ENCODE measurements around the gene STOX1. TPM values are rescaled to one million over a fixed set of nuclear protein-coding genes. Genes with fewer than 3 reads are reported as not detected.
"Not testable (repeated sequence)": the region's sequence is repeated elsewhere in the genome, so short reads cannot be mapped to it uniquely, and the experiment has no call there.

The STOX1 gene
- total RNA-seq, 1 donor from 2014 or later, result 0.21 TPM

GRCh38 chr10:68804692-68805091 lies 22.6 kb upstream of the STOX1 start:
- Mint-ChIP-seq H3K27me3 (ENCODE audit: unreplicated experiment) (no peaks in the 10 kb centered on the region), H3K27ac (ENCODE audit: unreplicated experiment) (no peak overlapping the region)
- TF ChIP-seq, protein P1, sequence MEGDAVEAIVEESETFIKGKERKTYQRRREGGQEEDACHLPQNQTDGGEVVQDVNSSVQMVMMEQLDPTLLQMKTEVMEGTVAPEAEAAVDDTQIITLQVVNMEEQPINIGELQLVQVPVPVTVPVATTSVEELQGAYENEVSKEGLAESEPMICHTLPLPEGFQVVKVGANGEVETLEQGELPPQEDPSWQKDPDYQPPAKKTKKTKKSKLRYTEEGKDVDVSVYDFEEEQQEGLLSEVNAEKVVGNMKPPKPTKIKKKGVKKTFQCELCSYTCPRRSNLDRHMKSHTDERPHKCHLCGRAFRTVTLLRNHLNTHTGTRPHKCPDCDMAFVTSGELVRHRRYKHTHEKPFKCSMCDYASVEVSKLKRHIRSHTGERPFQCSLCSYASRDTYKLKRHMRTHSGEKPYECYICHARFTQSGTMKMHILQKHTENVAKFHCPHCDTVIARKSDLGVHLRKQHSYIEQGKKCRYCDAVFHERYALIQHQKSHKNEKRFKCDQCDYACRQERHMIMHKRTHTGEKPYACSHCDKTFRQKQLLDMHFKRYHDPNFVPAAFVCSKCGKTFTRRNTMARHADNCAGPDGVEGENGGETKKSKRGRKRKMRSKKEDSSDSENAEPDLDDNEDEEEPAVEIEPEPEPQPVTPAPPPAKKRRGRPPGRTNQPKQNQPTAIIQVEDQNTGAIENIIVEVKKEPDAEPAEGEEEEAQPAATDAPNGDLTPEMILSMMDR (IDR thresholded peaks at IDR 0.05; ENCODE audit: unreplicated experiment), result no peak

DNA sequence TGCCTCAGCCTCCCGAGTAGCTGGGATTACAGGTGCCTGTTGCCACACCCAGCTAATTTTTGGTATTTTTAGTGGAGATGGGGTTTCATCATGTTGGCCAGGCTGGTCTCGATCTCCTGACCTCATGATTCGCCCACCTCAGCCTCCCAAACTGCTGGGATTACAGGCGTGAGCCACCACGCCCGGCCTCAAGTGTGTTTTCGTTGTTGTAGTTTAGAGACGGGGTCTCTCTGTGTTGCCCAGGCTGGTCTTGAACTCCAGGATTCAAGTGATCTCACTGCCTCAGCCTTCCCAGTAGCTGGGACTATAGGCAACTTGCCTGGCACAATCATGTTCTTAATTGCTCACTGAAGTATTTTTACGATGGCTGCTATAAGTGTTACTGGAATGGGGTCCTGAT lies 16.5 kb upstream of the STOX1 start:
- not testable (repeated sequence) for H3K27me3 Mint-ChIP-seq (ENCODE audit: unreplicated experiment); H3K27ac Mint-ChIP-seq (ENCODE audit: unreplicated experiment); DNase-seq (ENCODE audit: low spot score); H3K4me3 Mint-ChIP-seq (ENCODE audit: unreplicated experiment); H3K4me1 Mint-ChIP-seq (ENCODE audit: unreplicated experiment); H3K9me3 Mint-ChIP-seq (ENCODE audit: unreplicated experiment); H3K36me3 Mint-ChIP-seq (ENCODE audit: low read depth, unreplicated experiment)

More at GRCh38 chr10:68804692-68805091, 22.6 kb upstream of the STOX1 start:
- H3K9me3 Mint-ChIP-seq (ENCODE audit: unreplicated experiment), result no peaks in the 10 kb centered on the region
- no peak overlapping the region for H3K4me3 Mint-ChIP-seq (ENCODE audit: unreplicated experiment)
- H3K36me3 Mint-ChIP-seq (ENCODE audit: low read depth, unreplicated experiment), result no peaks in the 10 kb centered on the region
- H3K4me1 Mint-ChIP-seq (ENCODE audit: unreplicated experiment), result no peaks in the 10 kb centered on the region
- DNase-seq (ENCODE audit: low spot score), result no peak

DNA sequence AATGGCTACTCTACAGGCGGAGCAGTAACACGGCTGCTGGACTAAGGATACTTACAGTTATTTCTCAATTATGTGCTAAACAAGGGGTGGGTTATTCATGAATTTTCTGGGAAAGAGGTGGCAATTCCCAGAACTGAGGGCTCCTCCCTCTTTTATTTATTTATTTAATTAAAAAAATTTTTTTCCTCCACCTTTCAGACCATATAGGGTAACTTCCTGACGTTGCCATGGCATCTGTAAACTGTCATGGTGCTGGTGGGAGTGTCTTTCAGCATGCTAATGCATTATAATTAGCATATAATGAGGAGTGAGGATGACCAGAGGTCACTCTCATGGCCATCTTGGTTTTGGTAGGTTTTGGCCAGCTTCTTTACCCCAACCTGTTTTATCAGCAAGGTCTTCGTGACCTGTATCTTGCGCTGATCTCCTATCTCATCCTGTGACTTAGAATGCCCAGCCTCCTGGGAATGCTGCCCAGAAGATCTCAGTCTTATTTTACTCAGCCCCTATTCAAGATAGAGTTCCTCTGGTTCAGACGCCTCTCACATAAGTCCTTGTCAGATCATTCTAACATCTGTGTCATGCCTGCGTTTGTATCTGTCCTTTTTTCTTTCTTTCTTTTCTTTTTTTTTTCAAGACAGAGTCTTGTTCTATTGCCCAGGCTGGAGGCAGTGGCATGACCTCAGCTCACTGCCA lies 15.9 kb upstream of the STOX1 start:
- Mint-ChIP-seq H3K27ac (ENCODE audit: unreplicated experiment) (no peak overlapping the region), H3K36me3 (ENCODE audit: low read depth, unreplicated experiment) (no peaks in the 10 kb centered on the region), H3K4me3 (ENCODE audit: unreplicated experiment) (no peak overlapping the region), H3K9me3 (ENCODE audit: unreplicated experiment) (no peaks in the 10 kb centered on the region), H3K4me1 (ENCODE audit: unreplicated experiment) (peaks cover 5% of the 10 kb centered on the region), H3K27me3 (ENCODE audit: unreplicated experiment) (no peaks in the 10 kb centered on the region)
- DNase-seq (ENCODE audit: low spot score), result no peak
- TF ChIP-seq, protein P1 (IDR thresholded peaks at IDR 0.05; ENCODE audit: unreplicated experiment), result no peak

DNA sequence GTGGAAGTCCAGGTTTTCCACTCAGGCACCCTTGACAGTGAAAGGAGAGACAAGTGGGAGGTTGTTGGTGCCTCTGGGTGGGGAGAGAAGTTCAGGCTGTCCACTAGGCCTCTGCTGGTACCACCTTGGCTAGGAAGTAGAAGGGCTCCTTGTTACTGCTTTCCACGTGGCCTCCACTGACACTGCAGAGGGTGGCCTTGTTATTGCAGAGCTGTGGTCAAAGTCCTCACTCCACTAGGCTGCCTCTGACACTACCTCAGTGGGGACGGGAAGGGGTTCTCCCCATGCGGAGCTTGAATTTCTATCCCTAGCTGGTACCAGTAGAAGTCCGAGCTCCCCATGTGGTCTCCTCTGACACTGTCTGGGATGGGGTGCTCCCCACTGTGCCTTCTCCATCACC lies 14.9 kb upstream of the STOX1 start:
- Mint-ChIP-seq H3K4me1 (ENCODE audit: unreplicated experiment) (peaks cover 12% of the 10 kb centered on the region), H3K27me3 (ENCODE audit: unreplicated experiment) (peaks cover 3% of the 10 kb centered on the region), H3K27ac (ENCODE audit: unreplicated experiment) (no peak overlapping the region), H3K9me3 (ENCODE audit: unreplicated experiment) (no peaks in the 10 kb centered on the region), H3K36me3 (ENCODE audit: low read depth, unreplicated experiment) (no peaks in the 10 kb centered on the region), H3K4me3 (ENCODE audit: unreplicated experiment) (no peak overlapping the region)
- TF ChIP-seq, protein P1 (IDR thresholded peaks at IDR 0.05; ENCODE audit: unreplicated experiment), result no peak
- DNase-seq (ENCODE audit: low spot score), result no peak

DNA sequence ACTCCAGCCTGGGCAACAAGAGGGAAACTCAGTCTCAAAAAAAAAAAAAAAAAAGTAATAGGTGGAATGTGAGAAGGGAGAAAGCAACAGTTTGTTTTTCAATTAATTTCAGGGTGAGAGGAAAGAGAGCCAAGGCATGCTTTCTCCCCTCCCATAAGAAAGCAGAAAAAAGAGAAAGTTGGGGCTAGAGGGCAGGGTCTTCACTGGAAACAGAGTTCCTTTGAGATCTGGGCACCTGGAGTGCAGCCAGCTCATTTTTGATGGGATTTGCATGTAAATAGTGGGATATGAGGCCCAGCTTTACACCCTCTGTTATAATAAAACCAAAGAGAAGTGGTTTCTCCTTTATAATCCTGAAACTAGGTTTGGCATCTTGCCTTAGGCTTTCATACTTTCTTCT lies 13.8 kb upstream of the STOX1 start:
- Mint-ChIP-seq H3K9me3 (ENCODE audit: unreplicated experiment) (no peaks in the 10 kb centered on the region), H3K4me3 (ENCODE audit: unreplicated experiment) (no peak overlapping the region), H3K4me1 (ENCODE audit: unreplicated experiment) (peaks cover 12% of the 10 kb centered on the region), H3K36me3 (ENCODE audit: low read depth, unreplicated experiment) (no peaks in the 10 kb centered on the region), H3K27me3 (ENCODE audit: unreplicated experiment) (peaks cover 3% of the 10 kb centered on the region), H3K27ac (ENCODE audit: unreplicated experiment) (no peak overlapping the region)
- DNase-seq (ENCODE audit: low spot score), result no peak
- TF ChIP-seq, protein P1 (IDR thresholded peaks at IDR 0.05; ENCODE audit: unreplicated experiment), result no peak

Data from endothelial cell (in vitro differentiated cells).